ENCODE data around the gene COG1.

DNA sequence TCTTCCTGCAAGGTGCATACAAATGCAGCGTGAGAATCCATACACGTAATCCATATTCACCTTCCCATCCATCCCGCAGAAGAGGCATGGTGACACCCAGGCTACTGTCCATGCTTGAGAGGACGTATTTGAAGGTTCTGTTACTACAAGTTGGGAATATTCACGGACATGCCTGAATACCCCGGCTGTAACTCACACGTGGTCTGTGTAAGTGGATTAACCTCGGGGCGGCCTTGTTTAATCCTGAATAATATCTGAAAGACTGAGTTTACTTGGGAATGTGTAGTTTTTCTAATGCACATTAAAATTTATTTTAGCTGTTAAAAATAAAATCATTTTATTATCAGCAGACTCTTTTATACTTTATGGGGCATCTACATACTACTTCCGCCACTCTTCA, 55.7 kb downstream of the COG1 start:
- TF ChIP-seq, protein P1, sequence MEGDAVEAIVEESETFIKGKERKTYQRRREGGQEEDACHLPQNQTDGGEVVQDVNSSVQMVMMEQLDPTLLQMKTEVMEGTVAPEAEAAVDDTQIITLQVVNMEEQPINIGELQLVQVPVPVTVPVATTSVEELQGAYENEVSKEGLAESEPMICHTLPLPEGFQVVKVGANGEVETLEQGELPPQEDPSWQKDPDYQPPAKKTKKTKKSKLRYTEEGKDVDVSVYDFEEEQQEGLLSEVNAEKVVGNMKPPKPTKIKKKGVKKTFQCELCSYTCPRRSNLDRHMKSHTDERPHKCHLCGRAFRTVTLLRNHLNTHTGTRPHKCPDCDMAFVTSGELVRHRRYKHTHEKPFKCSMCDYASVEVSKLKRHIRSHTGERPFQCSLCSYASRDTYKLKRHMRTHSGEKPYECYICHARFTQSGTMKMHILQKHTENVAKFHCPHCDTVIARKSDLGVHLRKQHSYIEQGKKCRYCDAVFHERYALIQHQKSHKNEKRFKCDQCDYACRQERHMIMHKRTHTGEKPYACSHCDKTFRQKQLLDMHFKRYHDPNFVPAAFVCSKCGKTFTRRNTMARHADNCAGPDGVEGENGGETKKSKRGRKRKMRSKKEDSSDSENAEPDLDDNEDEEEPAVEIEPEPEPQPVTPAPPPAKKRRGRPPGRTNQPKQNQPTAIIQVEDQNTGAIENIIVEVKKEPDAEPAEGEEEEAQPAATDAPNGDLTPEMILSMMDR (IDR thresholded peaks at IDR 0.05) = no peak
- TF ChIP-seq POLR2A (IDR thresholded peaks at IDR 0.05) = no peak
